ENCODE data around the gene GLRA1.

The GLRA1 gene

DNA sequence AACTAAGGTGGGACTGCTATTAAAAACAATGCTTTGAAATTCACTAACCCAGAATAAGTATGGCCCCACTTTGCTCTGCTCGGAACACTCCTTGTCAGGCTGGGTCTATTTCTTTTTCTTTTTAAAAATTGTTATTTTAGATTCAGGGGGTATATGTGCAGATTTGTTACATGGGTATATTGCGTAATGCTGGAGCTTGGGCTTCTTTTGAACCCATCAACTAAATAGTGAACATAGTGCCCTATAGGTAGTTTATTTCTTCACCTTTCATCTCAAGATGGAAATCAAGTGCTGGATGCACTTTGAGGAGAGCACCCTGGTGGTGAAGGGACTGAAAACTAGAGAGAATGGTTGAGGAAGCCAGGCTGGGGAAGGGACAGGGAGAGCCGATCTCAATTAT is 51.0 kb downstream of the GLRA1 start:
- Histone ChIP-seq H2AFZ (ENCODE audit: low read depth, low read length) (no peak overlapping the region), H3K18ac (ENCODE audit: low read depth in 1 of 2, low read length in 2 of 2) (no peak overlapping the region), H3K4me3 (ENCODE audit: insufficient read depth in 1 of 2, low read depth in 1 of 2, low read length in 2 of 2) (no peak overlapping the region), H3K27me3 (ENCODE audit: control insufficient read depth in 1 of 2, insufficient read depth in 1 of 2, low read length in 2 of 2) (no peaks in the 10 kb centered on the region), H3K4ac (ENCODE audit: low read depth in 1 of 2, low read length in 2 of 2) (no peak overlapping the region), H3K9me3 (ENCODE audit: control insufficient read depth, low read length) (no peaks in the 10 kb centered on the region), H3K79me1 (replicated peaks; ENCODE audit: low read length, poor library complexity, severe bottlenecking) (no peaks in the 10 kb centered on the region), H2BK5ac (ENCODE audit: low read depth, low read length, poor library complexity, severe bottlenecking) (no peak overlapping the region), H4K8ac (ENCODE audit: low read length) (no peak overlapping the region), H3K36me3 (ENCODE audit: control insufficient read depth in 1 of 2, insufficient read depth in 2 of 2, low read depth in 1 of 2, low read length in 2 of 2) (no peaks in the 10 kb centered on the region), H3K4me1 (ENCODE audit: control insufficient read depth, insufficient read depth, low read depth, low read length) (no peaks in the 10 kb centered on the region), H3K14ac (ENCODE audit: low read length in 2 of 2) (no peak overlapping the region), H3K9ac (ENCODE audit: low read length) (no peak overlapping the region), H2BK12ac (ENCODE audit: low read length in 2 of 2) (no peak overlapping the region), H2BK15ac (ENCODE audit: low read depth, poor library complexity, severe bottlenecking) (no peak overlapping the region), H4K91ac (ENCODE audit: low read length) (no peak overlapping the region), H2AK5ac (ENCODE audit: low read length, severe bottlenecking) (no peak overlapping the region), H2BK120ac (ENCODE audit: low read depth, low read length) (no peak overlapping the region), H3K23ac (ENCODE audit: low read length in 2 of 2) (no peak overlapping the region), H3K4me2 (ENCODE audit: low read length, poor library complexity, severe bottlenecking) (no peak overlapping the region), H3K27ac (ENCODE audit: low read length, poor library complexity, severe bottlenecking) (no peak overlapping the region)
- no peak for DNase-seq
- WGBS, result 100% methylated on average over 3 of the region's 3 CpGs

DNA sequence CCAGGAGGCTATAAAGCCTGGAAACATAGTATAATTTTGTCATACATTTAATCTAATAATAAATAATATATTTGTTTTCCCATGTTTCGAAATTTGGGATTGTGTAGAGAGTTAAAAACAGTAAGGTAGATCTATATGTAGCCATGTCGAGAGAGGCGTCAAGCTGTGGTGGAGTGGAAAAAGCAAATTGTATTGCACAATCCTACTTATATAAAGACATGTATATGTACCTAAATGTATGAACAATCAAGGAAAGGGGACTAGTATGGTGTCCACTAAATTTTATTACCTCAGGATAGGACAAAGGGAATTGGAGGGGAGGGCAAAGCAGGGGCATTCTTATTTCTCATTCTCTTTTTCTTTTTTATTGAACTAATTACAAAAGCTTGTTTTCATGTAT is 52.0 kb downstream of the GLRA1 start:
- H3K18ac ChIP-seq (ENCODE audit: low read depth in 1 of 2, low read length in 2 of 2), result no peak overlapping the region
- H3K14ac ChIP-seq (ENCODE audit: low read length in 2 of 2), result no peak overlapping the region
- no peak overlapping the region for H3K9ac ChIP-seq (ENCODE audit: low read length)
- no peaks in the 10 kb centered on the region for H3K27me3 ChIP-seq (ENCODE audit: control insufficient read depth in 1 of 2, insufficient read depth in 1 of 2, low read length in 2 of 2)
- no peak overlapping the region for H2BK5ac ChIP-seq (ENCODE audit: low read depth, low read length, poor library complexity, severe bottlenecking)
- no peak overlapping the region for H2BK15ac ChIP-seq (ENCODE audit: low read depth, poor library complexity, severe bottlenecking)
- H3K9me3 ChIP-seq (ENCODE audit: control insufficient read depth, low read length), result no peaks in the 10 kb centered on the region
- H3K4me2 ChIP-seq (ENCODE audit: low read length, poor library complexity, severe bottlenecking), result no peak overlapping the region
- no peak for DNase-seq
- H3K27ac ChIP-seq (ENCODE audit: low read length, poor library complexity, severe bottlenecking), result no peak overlapping the region
- no peak overlapping the region for H2AFZ ChIP-seq (ENCODE audit: low read depth, low read length)
- no peaks in the 10 kb centered on the region for H3K79me1 ChIP-seq (replicated peaks; ENCODE audit: low read length, poor library complexity, severe bottlenecking)
- no peak overlapping the region for H3K23ac ChIP-seq (ENCODE audit: low read length in 2 of 2)
- H2BK120ac ChIP-seq (ENCODE audit: low read depth, low read length), result no peak overlapping the region
- no peaks in the 10 kb centered on the region for H3K36me3 ChIP-seq (ENCODE audit: control insufficient read depth in 1 of 2, insufficient read depth in 2 of 2, low read depth in 1 of 2, low read length in 2 of 2)
- H2AK5ac ChIP-seq (ENCODE audit: low read length, severe bottlenecking), result no peak overlapping the region
- H3K4me3 ChIP-seq (ENCODE audit: insufficient read depth in 1 of 2, low read depth in 1 of 2, low read length in 2 of 2), result no peak overlapping the region
- no peak overlapping the region for H3K4ac ChIP-seq (ENCODE audit: low read depth in 1 of 2, low read length in 2 of 2)
- H2BK12ac ChIP-seq (ENCODE audit: low read length in 2 of 2), result no peak overlapping the region
- WGBS, result no CpG with 5 or more reads among the region's 3 CpGs
- H3K4me1 ChIP-seq (ENCODE audit: control insufficient read depth, insufficient read depth, low read depth, low read length), result no peaks in the 10 kb centered on the region
- no peak overlapping the region for H4K91ac ChIP-seq (ENCODE audit: low read length)
- H4K8ac ChIP-seq (ENCODE audit: low read length), result no peak overlapping the region

DNA sequence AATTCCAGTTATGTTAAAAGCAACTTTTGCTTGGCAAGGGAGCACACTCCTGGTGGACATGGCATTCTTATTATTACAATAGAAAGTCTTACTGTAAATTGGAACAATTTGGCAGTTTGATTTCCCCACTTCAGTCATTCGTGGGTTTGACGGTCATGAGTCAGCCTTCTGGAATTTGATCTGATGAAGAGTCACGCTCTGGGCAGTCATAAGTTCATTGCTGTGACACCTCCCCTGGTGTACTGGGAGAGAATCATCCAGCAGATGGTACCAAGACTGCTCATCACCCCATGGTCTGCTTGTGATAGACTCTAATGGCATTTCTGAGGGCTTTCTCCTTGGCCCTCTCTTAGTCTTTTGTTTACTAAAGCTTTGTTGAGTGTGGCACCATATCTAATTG is 53.8 kb downstream of the GLRA1 start:
- H3K4me3 ChIP-seq (ENCODE audit: insufficient read depth in 1 of 2, low read depth in 1 of 2, low read length in 2 of 2), result no peak overlapping the region
- H3K23ac ChIP-seq (ENCODE audit: low read length in 2 of 2), result no peak overlapping the region
- H2BK15ac ChIP-seq (ENCODE audit: low read depth, poor library complexity, severe bottlenecking), result no peak overlapping the region
- no peak overlapping the region for H3K27ac ChIP-seq (ENCODE audit: low read length, poor library complexity, severe bottlenecking)
- H3K9ac ChIP-seq (ENCODE audit: low read length), result no peak overlapping the region
- no peak overlapping the region for H3K4me2 ChIP-seq (ENCODE audit: low read length, poor library complexity, severe bottlenecking)
- no peaks in the 10 kb centered on the region for H3K79me1 ChIP-seq (replicated peaks; ENCODE audit: low read length, poor library complexity, severe bottlenecking)
- 36% methylated on average over 3 of the region's 3 CpGs for WGBS
- peak; percentile 18 for DNase-seq
- H2AK5ac ChIP-seq (ENCODE audit: low read length, severe bottlenecking), result no peak overlapping the region
- H2BK120ac ChIP-seq (ENCODE audit: low read depth, low read length), result no peak overlapping the region
- no peak overlapping the region for H2AFZ ChIP-seq (ENCODE audit: low read depth, low read length)
- no peak overlapping the region for H2BK5ac ChIP-seq (ENCODE audit: low read depth, low read length, poor library complexity, severe bottlenecking)
- H3K27me3 ChIP-seq (ENCODE audit: control insufficient read depth in 1 of 2, insufficient read depth in 1 of 2, low read length in 2 of 2), result no peaks in the 10 kb centered on the region
- no peak overlapping the region for H3K18ac ChIP-seq (ENCODE audit: low read depth in 1 of 2, low read length in 2 of 2)
- no peak overlapping the region for H4K91ac ChIP-seq (ENCODE audit: low read length)
- H4K8ac ChIP-seq (ENCODE audit: low read length), result no peak overlapping the region
- no peaks in the 10 kb centered on the region for H3K4me1 ChIP-seq (ENCODE audit: control insufficient read depth, insufficient read depth, low read depth, low read length)
- no peaks in the 10 kb centered on the region for H3K9me3 ChIP-seq (ENCODE audit: control insufficient read depth, low read length)
- H3K14ac ChIP-seq (ENCODE audit: low read length in 2 of 2), result no peak overlapping the region
- H2BK12ac ChIP-seq (ENCODE audit: low read length in 2 of 2), result no peak overlapping the region
- H3K4ac ChIP-seq (ENCODE audit: low read depth in 1 of 2, low read length in 2 of 2), result no peak overlapping the region
- no peaks in the 10 kb centered on the region for H3K36me3 ChIP-seq (ENCODE audit: control insufficient read depth in 1 of 2, insufficient read depth in 2 of 2, low read depth in 1 of 2, low read length in 2 of 2)

DNA sequence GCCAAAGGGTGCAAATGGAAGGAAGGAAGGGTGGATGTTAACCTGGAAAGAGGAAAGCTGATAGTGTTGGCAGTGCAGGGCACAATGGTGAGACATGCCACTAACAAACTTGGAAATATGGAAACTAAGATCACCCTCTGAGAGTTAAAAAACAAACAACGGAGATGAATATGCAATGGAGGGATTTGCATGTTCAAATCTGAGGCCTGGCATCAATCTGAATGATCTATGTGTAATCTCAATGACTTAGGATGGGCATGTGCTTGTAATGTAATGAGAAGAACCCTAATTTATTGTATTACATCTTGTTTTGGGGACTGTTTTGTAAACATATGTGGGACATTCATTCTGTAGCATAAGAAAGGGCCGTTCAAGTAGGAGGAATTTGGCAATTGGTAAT is 54.4 kb downstream of the GLRA1 start:
- no peak overlapping the region for H2BK15ac ChIP-seq (ENCODE audit: low read depth, poor library complexity, severe bottlenecking)
- no peak overlapping the region for H2AK5ac ChIP-seq (ENCODE audit: low read length, severe bottlenecking)
- no peak for DNase-seq
- no peak overlapping the region for H3K14ac ChIP-seq (ENCODE audit: low read length in 2 of 2)
- no peak overlapping the region for H3K18ac ChIP-seq (ENCODE audit: low read depth in 1 of 2, low read length in 2 of 2)
- no peak overlapping the region for H4K8ac ChIP-seq (ENCODE audit: low read length)
- H2BK12ac ChIP-seq (ENCODE audit: low read length in 2 of 2), result no peak overlapping the region
- no peak overlapping the region for H3K4ac ChIP-seq (ENCODE audit: low read depth in 1 of 2, low read length in 2 of 2)
- H3K23ac ChIP-seq (ENCODE audit: low read length in 2 of 2), result no peak overlapping the region
- H2BK120ac ChIP-seq (ENCODE audit: low read depth, low read length), result no peak overlapping the region
- H2AFZ ChIP-seq (ENCODE audit: low read depth, low read length), result no peak overlapping the region
- H3K79me1 ChIP-seq (replicated peaks; ENCODE audit: low read length, poor library complexity, severe bottlenecking), result no peaks in the 10 kb centered on the region
- H3K9ac ChIP-seq (ENCODE audit: low read length), result no peak overlapping the region
- no peaks in the 10 kb centered on the region for H3K27me3 ChIP-seq (ENCODE audit: control insufficient read depth in 1 of 2, insufficient read depth in 1 of 2, low read length in 2 of 2)
- no peaks in the 10 kb centered on the region for H3K9me3 ChIP-seq (ENCODE audit: control insufficient read depth, low read length)
- H3K27ac ChIP-seq (ENCODE audit: low read length, poor library complexity, severe bottlenecking), result no peak overlapping the region
- no peaks in the 10 kb centered on the region for H3K36me3 ChIP-seq (ENCODE audit: control insufficient read depth in 1 of 2, insufficient read depth in 2 of 2, low read depth in 1 of 2, low read length in 2 of 2)
- H4K91ac ChIP-seq (ENCODE audit: low read length), result no peak overlapping the region
- no peak overlapping the region for H3K4me2 ChIP-seq (ENCODE audit: low read length, poor library complexity, severe bottlenecking)
- H2BK5ac ChIP-seq (ENCODE audit: low read depth, low read length, poor library complexity, severe bottlenecking), result no peak overlapping the region
- no peak overlapping the region for H3K4me3 ChIP-seq (ENCODE audit: insufficient read depth in 1 of 2, low read depth in 1 of 2, low read length in 2 of 2)
- no peaks in the 10 kb centered on the region for H3K4me1 ChIP-seq (ENCODE audit: control insufficient read depth, insufficient read depth, low read depth, low read length)
- 85% methylated on average over 2 of the region's 2 CpGs for WGBS

Measured in mesenchymal stem cell (in vitro differentiated cells and primary cell).